ENCODE data around the gene HOXB7. TPM values are rescaled to one million over a fixed set of nuclear protein-coding genes. Genes with fewer than 3 reads are reported as not detected.

HOXB7 gene
- total and polyA plus RNA-seq, 2 experiments from 2014 or later: not detected

DNA sequence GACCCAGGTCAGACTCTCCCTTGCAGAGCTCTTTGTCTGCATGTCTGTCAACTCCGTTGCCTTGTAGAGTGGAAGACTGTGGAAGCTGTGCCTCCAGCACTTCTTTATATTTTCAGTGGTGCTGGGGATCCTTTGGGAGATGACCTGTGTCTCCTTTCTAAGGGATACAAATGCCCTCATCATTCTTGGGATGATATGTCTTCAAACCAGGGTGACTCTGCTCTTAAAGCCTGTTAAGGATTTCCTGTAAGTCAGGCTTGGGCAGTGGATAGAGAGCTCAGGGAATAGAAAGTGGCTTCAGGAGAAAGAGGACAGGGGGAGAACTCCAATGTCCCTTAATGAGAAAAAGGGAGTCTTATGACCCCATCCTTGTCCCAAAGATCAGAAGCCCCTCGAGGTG, 22.3 kb downstream of the HOXB7 start (continued):
- TF ChIP-seq, protein P1, sequence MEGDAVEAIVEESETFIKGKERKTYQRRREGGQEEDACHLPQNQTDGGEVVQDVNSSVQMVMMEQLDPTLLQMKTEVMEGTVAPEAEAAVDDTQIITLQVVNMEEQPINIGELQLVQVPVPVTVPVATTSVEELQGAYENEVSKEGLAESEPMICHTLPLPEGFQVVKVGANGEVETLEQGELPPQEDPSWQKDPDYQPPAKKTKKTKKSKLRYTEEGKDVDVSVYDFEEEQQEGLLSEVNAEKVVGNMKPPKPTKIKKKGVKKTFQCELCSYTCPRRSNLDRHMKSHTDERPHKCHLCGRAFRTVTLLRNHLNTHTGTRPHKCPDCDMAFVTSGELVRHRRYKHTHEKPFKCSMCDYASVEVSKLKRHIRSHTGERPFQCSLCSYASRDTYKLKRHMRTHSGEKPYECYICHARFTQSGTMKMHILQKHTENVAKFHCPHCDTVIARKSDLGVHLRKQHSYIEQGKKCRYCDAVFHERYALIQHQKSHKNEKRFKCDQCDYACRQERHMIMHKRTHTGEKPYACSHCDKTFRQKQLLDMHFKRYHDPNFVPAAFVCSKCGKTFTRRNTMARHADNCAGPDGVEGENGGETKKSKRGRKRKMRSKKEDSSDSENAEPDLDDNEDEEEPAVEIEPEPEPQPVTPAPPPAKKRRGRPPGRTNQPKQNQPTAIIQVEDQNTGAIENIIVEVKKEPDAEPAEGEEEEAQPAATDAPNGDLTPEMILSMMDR (conservative IDR thresholded peaks at IDR 0.05; ENCODE audit: low read depth in 2 of 2): no peak
- TF ChIP-seq NANOG (IDR thresholded peaks at IDR 0.05; ENCODE audit: borderline replicate concordance) (no peak), ZNF114 (CRISPR knock-in tag; IDR thresholded peaks at IDR 0.05) (no peak), CREB1 (CRISPR knock-in tag; IDR thresholded peaks at IDR 0.05; ENCODE audit: low read depth) (no peak), ZNF331 (CRISPR knock-in tag; IDR thresholded peaks at IDR 0.05; ENCODE audit: low read depth) (no peak), EZH2phosphoT487 (IDR thresholded peaks at IDR 0.05; ENCODE audit: unreplicated experiment) (no peak)

DNA sequence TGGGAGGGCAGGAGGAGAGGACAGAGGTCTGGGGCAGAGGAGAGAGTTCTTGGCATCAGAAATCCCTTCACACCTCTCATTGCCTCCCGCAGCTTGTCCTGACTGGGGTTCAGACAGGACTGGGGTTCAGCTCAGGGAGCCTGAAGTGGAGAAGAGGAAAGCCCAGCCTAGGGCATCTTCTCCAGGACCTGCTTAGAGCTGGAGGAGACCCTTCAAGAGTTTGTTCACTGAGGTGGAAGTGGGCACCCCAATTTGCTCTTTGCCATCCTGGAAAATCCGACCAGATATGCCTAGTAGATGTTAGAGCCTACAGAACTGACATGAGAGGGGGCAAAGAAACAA, 22.8 kb downstream of the HOXB7 start:
- Mint-ChIP-seq H3K27ac (no peak overlapping the region), H3K36me3 (ENCODE audit: low read depth) (no peaks in the 10 kb centered on the region), H3K4me3 (no peak overlapping the region), H3K9me3 (no peaks in the 10 kb centered on the region; the same call in 1 of the 3 replicates), H3K4me1 (peaks cover 39% of the 10 kb centered on the region), H3K27me3 (ENCODE audit: insufficient read depth, low read depth, poor library complexity) (peaks cover 100% of the 10 kb centered on the region)
- Histone ChIP-seq H3K36me3 (ENCODE audit: insufficient read depth) (no peaks in the 10 kb centered on the region), H3K27me3 (ENCODE audit: insufficient read depth) (peaks cover 100% of the 10 kb centered on the region), H3K4me2 (no peak overlapping the region), H3K27ac (ENCODE audit: low read depth) (no peak overlapping the region), H3F3A (replicated peaks; ENCODE audit: low read depth) (peaks cover 60% of the 10 kb centered on the region), H3K79me2 (replicated peaks; ENCODE audit: insufficient read depth) (no peaks in the 10 kb centered on the region), H4K20me1 (replicated peaks; ENCODE audit: insufficient read depth) (peaks cover 66% of the 10 kb centered on the region), H3K4me1 (ENCODE audit: insufficient read depth) (peaks cover 52% of the 10 kb centered on the region), H3K4me3 (no peak overlapping the region), H3K9me2 (ENCODE audit: insufficient read depth) (no peaks in the 10 kb centered on the region), H2AFZ (no peak overlapping the region)
- DNase-seq (ENCODE audit: low spot score): no peak
- ATAC-seq: no peak
- TF ChIP-seq JUNB (IDR thresholded peaks at IDR 0.05; ENCODE audit: unreplicated experiment) (no peak), EZH2phosphoT487 (IDR thresholded peaks at IDR 0.05; ENCODE audit: unreplicated experiment) (no peak), POLR2AphosphoS5 (IDR thresholded peaks at IDR 0.05; ENCODE audit: low read depth) (no peak), ZNF331 (CRISPR knock-in tag; IDR thresholded peaks at IDR 0.05; ENCODE audit: low read depth) (no peak), EZH2 (IDR thresholded peaks at IDR 0.05; ENCODE audit: low read depth, unreplicated experiment) (peak; percentile 46)
- TF ChIP-seq, protein P2, sequence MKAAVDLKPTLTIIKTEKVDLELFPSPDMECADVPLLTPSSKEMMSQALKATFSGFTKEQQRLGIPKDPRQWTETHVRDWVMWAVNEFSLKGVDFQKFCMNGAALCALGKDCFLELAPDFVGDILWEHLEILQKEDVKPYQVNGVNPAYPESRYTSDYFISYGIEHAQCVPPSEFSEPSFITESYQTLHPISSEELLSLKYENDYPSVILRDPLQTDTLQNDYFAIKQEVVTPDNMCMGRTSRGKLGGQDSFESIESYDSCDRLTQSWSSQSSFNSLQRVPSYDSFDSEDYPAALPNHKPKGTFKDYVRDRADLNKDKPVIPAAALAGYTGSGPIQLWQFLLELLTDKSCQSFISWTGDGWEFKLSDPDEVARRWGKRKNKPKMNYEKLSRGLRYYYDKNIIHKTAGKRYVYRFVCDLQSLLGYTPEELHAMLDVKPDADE (IDR thresholded peaks at IDR 0.05): no peak
- TF ChIP-seq, protein P3, sequence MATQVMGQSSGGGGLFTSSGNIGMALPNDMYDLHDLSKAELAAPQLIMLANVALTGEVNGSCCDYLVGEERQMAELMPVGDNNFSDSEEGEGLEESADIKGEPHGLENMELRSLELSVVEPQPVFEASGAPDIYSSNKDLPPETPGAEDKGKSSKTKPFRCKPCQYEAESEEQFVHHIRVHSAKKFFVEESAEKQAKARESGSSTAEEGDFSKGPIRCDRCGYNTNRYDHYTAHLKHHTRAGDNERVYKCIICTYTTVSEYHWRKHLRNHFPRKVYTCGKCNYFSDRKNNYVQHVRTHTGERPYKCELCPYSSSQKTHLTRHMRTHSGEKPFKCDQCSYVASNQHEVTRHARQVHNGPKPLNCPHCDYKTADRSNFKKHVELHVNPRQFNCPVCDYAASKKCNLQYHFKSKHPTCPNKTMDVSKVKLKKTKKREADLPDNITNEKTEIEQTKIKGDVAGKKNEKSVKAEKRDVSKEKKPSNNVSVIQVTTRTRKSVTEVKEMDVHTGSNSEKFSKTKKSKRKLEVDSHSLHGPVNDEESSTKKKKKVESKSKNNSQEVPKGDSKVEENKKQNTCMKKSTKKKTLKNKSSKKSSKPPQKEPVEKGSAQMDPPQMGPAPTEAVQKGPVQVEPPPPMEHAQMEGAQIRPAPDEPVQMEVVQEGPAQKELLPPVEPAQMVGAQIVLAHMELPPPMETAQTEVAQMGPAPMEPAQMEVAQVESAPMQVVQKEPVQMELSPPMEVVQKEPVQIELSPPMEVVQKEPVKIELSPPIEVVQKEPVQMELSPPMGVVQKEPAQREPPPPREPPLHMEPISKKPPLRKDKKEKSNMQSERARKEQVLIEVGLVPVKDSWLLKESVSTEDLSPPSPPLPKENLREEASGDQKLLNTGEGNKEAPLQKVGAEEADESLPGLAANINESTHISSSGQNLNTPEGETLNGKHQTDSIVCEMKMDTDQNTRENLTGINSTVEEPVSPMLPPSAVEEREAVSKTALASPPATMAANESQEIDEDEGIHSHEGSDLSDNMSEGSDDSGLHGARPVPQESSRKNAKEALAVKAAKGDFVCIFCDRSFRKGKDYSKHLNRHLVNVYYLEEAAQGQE (IDR thresholded peaks at IDR 0.05; ENCODE audit: unreplicated experiment): no peak
- TF ChIP-seq, protein P4, sequence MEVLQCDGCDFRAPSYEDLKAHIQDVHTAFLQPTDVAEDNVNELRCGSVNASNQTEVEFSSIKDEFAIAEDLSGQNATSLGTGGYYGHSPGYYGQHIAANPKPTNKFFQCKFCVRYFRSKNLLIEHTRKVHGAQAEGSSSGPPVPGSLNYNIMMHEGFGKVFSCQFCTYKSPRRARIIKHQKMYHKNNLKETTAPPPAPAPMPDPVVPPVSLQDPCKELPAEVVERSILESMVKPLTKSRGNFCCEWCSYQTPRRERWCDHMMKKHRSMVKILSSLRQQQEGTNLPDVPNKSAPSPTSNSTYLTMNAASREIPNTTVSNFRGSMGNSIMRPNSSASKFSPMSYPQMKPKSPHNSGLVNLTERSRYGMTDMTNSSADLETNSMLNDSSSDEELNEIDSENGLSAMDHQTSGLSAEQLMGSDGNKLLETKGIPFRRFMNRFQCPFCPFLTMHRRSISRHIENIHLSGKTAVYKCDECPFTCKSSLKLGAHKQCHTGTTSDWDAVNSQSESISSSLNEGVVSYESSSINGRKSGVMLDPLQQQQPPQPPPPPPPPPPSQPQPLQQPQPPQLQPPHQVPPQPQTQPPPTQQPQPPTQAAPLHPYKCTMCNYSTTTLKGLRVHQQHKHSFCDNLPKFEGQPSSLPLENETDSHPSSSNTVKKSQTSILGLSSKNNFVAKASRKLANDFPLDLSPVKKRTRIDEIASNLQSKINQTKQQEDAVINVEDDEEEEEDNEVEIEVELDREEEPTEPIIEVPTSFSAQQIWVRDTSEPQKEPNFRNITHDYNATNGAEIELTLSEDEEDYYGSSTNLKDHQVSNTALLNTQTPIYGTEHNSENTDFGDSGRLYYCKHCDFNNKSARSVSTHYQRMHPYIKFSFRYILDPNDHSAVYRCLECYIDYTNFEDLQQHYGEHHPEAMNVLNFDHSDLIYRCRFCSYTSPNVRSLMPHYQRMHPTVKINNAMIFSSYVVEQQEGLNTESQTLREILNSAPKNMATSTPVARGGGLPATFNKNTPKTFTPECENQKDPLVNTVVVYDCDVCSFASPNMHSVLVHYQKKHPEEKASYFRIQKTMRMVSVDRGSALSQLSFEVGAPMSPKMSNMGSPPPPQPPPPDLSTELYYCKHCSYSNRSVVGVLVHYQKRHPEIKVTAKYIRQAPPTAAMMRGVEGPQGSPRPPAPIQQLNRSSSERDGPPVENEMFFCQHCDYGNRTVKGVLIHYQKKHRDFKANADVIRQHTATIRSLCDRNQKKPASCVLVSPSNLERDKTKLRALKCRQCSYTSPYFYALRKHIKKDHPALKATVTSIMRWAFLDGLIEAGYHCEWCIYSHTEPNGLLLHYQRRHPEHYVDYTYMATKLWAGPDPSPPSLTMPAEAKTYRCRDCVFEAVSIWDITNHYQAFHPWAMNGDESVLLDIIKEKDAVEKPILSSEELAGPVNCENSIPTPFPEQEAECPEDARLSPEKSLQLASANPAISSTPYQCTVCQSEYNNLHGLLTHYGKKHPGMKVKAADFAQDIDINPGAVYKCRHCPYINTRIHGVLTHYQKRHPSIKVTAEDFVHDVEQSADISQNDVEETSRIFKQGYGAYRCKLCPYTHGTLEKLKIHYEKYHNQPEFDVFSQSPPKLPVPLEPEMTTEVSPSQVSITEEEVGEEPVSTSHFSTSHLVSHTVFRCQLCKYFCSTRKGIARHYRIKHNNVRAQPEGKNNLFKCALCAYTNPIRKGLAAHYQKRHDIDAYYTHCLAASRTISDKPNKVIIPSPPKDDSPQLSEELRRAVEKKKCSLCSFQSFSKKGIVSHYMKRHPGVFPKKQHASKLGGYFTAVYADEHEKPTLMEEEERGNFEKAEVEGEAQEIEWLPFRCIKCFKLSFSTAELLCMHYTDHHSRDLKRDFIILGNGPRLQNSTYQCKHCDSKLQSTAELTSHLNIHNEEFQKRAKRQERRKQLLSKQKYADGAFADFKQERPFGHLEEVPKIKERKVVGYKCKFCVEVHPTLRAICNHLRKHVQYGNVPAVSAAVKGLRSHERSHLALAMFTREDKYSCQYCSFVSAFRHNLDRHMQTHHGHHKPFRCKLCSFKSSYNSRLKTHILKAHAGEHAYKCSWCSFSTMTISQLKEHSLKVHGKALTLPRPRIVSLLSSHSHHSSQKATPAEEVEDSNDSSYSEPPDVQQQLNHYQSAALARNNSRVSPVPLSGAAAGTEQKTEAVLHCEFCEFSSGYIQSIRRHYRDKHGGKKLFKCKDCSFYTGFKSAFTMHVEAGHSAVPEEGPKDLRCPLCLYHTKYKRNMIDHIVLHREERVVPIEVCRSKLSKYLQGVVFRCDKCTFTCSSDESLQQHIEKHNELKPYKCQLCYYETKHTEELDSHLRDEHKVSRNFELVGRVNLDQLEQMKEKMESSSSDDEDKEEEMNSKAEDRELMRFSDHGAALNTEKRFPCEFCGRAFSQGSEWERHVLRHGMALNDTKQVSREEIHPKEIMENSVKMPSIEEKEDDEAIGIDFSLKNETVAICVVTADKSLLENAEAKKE (CRISPR knock-in tag; IDR thresholded peaks at IDR 0.05): no peak

Data from GM23338 (cell line).